ENCODE measurements around the gene ASF1A. TPM values are rescaled to one million over a fixed set of nuclear protein-coding genes. Genes with fewer than 3 reads are reported as not detected.

Gene ASF1A
- total and polyA plus RNA-seq, 9 of the 15 experiments (the other 6 are each of a cell fraction or from before 2014, with no cell fraction given), result 31.5 to 45.3 (median 34.8) TPM

DNA sequence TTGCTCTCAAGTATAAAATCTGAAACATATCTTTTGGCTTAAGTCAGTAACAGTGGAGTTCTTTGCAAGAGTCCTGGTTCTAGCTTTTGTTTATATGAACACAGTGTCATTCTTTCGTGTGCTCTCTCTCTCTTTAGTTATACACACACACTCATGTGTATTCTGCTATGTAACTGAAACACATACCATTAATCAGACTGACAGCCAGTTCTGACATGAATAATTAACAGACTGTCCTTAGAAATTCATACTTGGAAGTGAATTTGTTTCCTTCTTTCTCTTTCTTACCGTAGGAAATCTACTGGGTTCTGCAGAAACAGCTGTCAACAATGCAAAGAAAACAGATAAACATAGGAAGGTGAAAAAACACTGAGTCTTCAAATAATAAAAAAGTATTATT lies 38.5 kb downstream of the ASF1A start:
- WGBS (ENCODE audit: insufficient coverage, low coverage, missing lambda C conversion rate), result 73% methylated on average over 2 of the region's 2 CpGs
- DNase-seq (ENCODE audit: extremely low read depth in 1 of 4, low spot score in 3 of 4), result no peak
- no peak for FAIRE-seq

More for the DNA sequence above, 38.5 kb downstream of the ASF1A start:
- Histone ChIP-seq H3K9me3 (replicated peaks; ENCODE audit: control insufficient read depth, insufficient read depth, low read depth, low read length) (peaks cover 9% of the 10 kb centered on the region), H3K27me3 (ENCODE audit: control insufficient read depth in 2 of 2, insufficient read depth in 2 of 2, low read length in 2 of 2) (no peaks in the 10 kb centered on the region), H3K36me3 (ENCODE audit: control insufficient read depth, insufficient read depth, low read length) (peaks cover 48% of the 10 kb centered on the region), H3K9ac (ENCODE audit: insufficient read depth in 1 of 2, low read depth in 2 of 2, low read length in 2 of 2) (peak overlapping the region in 1 of 2 experiments; percentile 47; a peak in 1 of 4 replicates), H3K4me2 (ENCODE audit: insufficient read depth, low read length) (no peak overlapping the region), H3K4me3 (no peak overlapping the region), H3K4me1 (replicated peaks in 1 of 2; ENCODE audit: control insufficient read depth in 2 of 2, insufficient read depth in 2 of 2, low read length in 2 of 2) (peaks cover 8 to 14% of the 10 kb centered on the region in 2 experiments; a peak in 4 of 5 replicates), H3K27ac (ENCODE audit: extremely low read depth, low read depth, low read length) (no peak overlapping the region; the same call in 2 of the 3 replicates), H3K79me2 (ENCODE audit: control insufficient read depth, insufficient read depth, low read length) (peaks cover 49% of the 10 kb centered on the region), H2AFZ (ENCODE audit: low read depth, low read length) (no peak overlapping the region), H4K20me1 (replicated peaks; ENCODE audit: control insufficient read depth, insufficient read depth, low read length) (no peaks in the 10 kb centered on the region), H3K9me1 (ENCODE audit: control insufficient read depth, insufficient read depth, low read length) (no peaks in the 10 kb centered on the region)
- TF ChIP-seq, protein P1, sequence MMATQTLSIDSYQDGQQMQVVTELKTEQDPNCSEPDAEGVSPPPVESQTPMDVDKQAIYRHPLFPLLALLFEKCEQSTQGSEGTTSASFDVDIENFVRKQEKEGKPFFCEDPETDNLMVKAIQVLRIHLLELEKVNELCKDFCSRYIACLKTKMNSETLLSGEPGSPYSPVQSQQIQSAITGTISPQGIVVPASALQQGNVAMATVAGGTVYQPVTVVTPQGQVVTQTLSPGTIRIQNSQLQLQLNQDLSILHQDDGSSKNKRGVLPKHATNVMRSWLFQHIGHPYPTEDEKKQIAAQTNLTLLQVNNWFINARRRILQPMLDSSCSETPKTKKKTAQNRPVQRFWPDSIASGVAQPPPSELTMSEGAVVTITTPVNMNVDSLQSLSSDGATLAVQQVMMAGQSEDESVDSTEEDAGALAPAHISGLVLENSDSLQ (IDR thresholded peaks at IDR 0.05), result peak; percentile 85
- TF ChIP-seq XRCC4 (IDR thresholded peaks at IDR 0.05; ENCODE audit: extremely low read depth, insufficient read depth, insufficient read length) (no peak), MEIS2 (IDR thresholded peaks at IDR 0.05; ENCODE audit: partially characterized antibody) (peak; percentile 94)
- TF ChIP-seq, protein P2, sequence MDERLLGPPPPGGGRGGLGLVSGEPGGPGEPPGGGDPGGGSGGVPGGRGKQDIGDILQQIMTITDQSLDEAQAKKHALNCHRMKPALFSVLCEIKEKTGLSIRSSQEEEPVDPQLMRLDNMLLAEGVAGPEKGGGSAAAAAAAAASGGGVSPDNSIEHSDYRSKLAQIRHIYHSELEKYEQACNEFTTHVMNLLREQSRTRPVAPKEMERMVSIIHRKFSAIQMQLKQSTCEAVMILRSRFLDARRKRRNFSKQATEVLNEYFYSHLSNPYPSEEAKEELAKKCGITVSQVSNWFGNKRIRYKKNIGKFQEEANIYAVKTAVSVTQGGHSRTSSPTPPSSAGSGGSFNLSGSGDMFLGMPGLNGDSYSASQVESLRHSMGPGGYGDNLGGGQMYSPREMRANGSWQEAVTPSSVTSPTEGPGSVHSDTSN (CRISPR knock-in tag; IDR thresholded peaks at IDR 0.05; ENCODE audit: low read depth), result no peak
- TF ChIP-seq, protein P2 (tag; conservative IDR thresholded peaks at IDR 0.05; ENCODE audit: low read depth), result peak; percentile 96
- in situ Hi-C loops (cut with MboI) (no loop called here), intact Hi-C loops (cut with micrococcal nuclease) (loop anchor here (10.0 kb wide), 1 partner anchor 792 kb away; no protein-coding TSS in a partner anchor)
- ChIA-PET CTCF (ENCODE audit: low intra/inter-chr PET ratio) (no interaction called here), POLR2A (no interaction called here)
- no peak for ATAC-seq
- no TSS peak for BruUV-seq (replicated peaks)
